Lower lobe of right lung (tissue), 2 donors: ENCODE data around the gene RALGPS1. TPM values are rescaled to one million over a fixed set of nuclear protein-coding genes. Genes with fewer than 3 reads are reported as not detected.
A peak's percentile ranks its signal among the peaks of the same experiment; 100 is the strongest.

Source experiments
- ATAC-seq, 2 donors: fragments of 200-7000 bp; cut with Tn5 transposase; one replicate each; pipeline ENCODE4 v1.9.1; 2020 to 2022; ENCODE audit warnings: mild to moderate bottlenecking in 2 of 2, moderate library complexity in 2 of 2
- DNase-seq: peaks from one replicate; pipeline ENCODE4 v3.0.0-alpha.2; 2020
- H3K27ac ChIP-seq: fragments of 200-600 bp; one replicate; pipeline ENCODE4 v1.8.0; 2022
- H3K27me3 ChIP-seq: fragments of 200-600 bp; one replicate; pipeline ENCODE4 v1.8.0; 2022; ENCODE audit warnings: low read depth
- H3K36me3 ChIP-seq: fragments of 200-600 bp; one replicate; pipeline ENCODE4 v1.8.0; 2022; ENCODE audit warnings: mild to moderate bottlenecking
- H3K4me1 ChIP-seq: fragments of 200-600 bp; one replicate; pipeline ENCODE4 v1.8.0; 2022
- H3K4me3 ChIP-seq: fragments of 200-600 bp; one replicate; pipeline ENCODE4 v1.8.0; 2022; ENCODE audit warnings: mild to moderate bottlenecking
- H3K9me3 ChIP-seq: fragments of 200-600 bp; one replicate; pipeline ENCODE4 v1.8.0; 2022
- intact Hi-C: fragments of 100-400 bp; cut with DNase I; formaldehyde crosslinking; loops from one replicate; pipeline ENCODE4 v1.11.0; 2022
- total RNA-seq: library from RNA; stranded (reverse); fragmentation: NEBNext Ultra II Directional; extraction: Animal tissue kit (Norgen Biotek cat#: 25700); gene quantifications from one replicate; pipeline ENCODE4 v1.2.1, GENCODE V29; 2021
- TF ChIP-seq, protein P1 (sequence below): fragments of 200-600 bp; IDR thresholded peaks from one replicate; pipeline ENCODE4 v1.8.0; 2022; ENCODE audit warnings: antibody characterized with exemption, mild to moderate bottlenecking
- donor health status: DM: no; HTN: yes; CAD: no; lungs with severe emphysema.

RALGPS1 gene
- total RNA-seq, 1 donor from 2014 or later: 17.6 TPM

DNA sequence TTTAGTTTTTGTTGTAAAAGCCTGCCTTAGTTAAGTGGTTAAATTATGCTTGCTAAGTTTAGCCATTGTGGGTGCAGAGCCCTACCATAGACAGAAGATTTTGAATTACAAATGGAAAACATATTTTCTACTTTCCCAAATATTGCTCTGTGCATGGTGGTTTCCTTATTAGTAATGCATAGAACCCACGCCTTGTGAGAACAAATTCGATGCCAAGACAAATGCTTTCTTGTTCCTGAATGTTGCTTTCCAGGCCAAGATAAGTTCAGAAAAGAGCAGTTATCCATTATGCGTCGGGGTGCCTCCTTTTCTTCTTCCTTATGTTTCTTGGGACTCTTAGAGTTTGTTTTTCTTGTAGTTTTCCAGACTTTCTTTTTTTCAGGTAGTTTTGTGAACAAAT is 319.0 kb downstream of the RALGPS1 start:
- H3K27me3 ChIP-seq: no peaks in the 10 kb centered on the region
- TF ChIP-seq, protein P1, sequence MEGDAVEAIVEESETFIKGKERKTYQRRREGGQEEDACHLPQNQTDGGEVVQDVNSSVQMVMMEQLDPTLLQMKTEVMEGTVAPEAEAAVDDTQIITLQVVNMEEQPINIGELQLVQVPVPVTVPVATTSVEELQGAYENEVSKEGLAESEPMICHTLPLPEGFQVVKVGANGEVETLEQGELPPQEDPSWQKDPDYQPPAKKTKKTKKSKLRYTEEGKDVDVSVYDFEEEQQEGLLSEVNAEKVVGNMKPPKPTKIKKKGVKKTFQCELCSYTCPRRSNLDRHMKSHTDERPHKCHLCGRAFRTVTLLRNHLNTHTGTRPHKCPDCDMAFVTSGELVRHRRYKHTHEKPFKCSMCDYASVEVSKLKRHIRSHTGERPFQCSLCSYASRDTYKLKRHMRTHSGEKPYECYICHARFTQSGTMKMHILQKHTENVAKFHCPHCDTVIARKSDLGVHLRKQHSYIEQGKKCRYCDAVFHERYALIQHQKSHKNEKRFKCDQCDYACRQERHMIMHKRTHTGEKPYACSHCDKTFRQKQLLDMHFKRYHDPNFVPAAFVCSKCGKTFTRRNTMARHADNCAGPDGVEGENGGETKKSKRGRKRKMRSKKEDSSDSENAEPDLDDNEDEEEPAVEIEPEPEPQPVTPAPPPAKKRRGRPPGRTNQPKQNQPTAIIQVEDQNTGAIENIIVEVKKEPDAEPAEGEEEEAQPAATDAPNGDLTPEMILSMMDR: no peak
- no peak for DNase-seq
- ATAC-seq: no peak
- H3K9me3 ChIP-seq: no peaks in the 10 kb centered on the region
- no peak overlapping the region for H3K27ac ChIP-seq
- intact Hi-C loops: no loop called here
- H3K4me3 ChIP-seq: no peak overlapping the region
- H3K4me1 ChIP-seq: no peaks in the 10 kb centered on the region
- no peaks in the 10 kb centered on the region for H3K36me3 ChIP-seq

DNA sequence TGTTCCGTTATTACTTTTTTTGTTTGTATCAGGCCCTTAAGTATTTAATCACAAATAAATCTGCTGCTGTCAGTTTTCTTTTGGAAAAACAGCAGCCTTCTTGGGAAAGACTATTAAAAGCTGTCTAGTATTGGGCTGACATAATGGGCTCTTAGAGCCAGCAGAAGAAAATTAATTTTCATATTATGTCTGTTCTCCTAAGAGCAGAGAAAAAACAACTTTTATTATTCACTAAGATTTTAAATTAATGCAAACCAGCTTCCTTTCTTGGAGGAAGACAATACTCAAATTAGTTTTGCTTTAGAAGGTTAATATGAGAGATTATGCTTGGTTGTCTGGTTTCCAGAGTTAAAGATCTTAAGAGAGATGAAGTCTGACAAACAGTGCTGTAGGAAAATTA is 319.4 kb downstream of the RALGPS1 start:
- H3K27ac ChIP-seq: no peak overlapping the region
- DNase-seq: no peak
- ATAC-seq: no peak
- TF ChIP-seq, protein P1: no peak
- H3K36me3 ChIP-seq: no peaks in the 10 kb centered on the region
- intact Hi-C loops: no loop called here
- H3K27me3 ChIP-seq: no peaks in the 10 kb centered on the region
- no peaks in the 10 kb centered on the region for H3K9me3 ChIP-seq
- no peaks in the 10 kb centered on the region for H3K4me1 ChIP-seq
- no peak overlapping the region for H3K4me3 ChIP-seq

DNA sequence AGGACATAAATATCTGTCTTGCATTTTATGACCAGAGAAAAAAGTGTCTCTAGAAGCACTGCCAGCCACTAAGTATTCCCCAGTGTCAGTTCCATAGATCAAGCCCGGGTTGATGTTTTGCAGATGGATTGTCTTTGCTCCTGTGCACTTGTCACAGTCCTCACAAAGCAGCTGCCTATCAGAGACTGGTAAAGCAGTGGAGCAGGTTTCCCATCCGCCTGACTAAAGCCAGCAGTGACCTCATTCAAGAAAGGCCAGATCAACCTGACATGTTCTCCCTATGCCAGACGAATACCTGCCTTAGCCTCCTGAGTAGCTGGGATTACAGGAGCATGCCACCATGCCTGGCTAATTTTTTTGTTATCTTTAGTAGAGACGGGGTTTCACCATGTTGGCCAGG is 323.2 kb downstream of the RALGPS1 start:
- no peaks in the 10 kb centered on the region for H3K9me3 ChIP-seq
- ATAC-seq: no peak
- H3K4me3 ChIP-seq: no peak overlapping the region
- no peaks in the 10 kb centered on the region for H3K4me1 ChIP-seq
- intact Hi-C loops: no loop called here
- TF ChIP-seq, protein P1: no peak
- DNase-seq: no peak
- no peaks in the 10 kb centered on the region for H3K27me3 ChIP-seq
- no peaks in the 10 kb centered on the region for H3K36me3 ChIP-seq
- no peak overlapping the region for H3K27ac ChIP-seq

DNA sequence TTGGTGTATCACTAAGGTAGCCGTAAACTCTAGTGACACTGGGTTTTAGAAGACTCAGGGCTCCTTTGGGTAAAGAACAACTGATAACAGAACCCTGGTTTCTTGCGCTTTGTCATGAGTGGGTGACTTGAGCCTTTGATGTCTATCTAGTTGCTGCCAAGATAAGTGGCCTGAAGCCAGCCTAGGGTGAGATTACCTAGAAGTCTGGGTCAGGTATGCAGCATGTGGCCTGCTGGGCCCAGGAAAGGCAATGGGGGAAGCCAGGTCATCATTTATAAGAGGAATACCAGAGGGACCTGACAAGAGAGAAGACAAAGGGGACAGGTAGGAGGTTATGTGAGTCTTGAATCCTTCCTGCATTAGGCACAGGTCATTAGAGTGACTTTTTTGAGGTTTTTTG is 326.8 kb downstream of the RALGPS1 start:
- H3K4me1 ChIP-seq: peaks cover 4% of the 10 kb centered on the region
- ATAC-seq (no peak), DNase-seq (no peak)
- no peak overlapping the region for H3K27ac ChIP-seq
- TF ChIP-seq, protein P1: no peak
- no peaks in the 10 kb centered on the region for H3K27me3 ChIP-seq
- no peak overlapping the region for H3K4me3 ChIP-seq
- intact Hi-C loops: no loop called here
- H3K9me3 ChIP-seq: no peaks in the 10 kb centered on the region
- no peaks in the 10 kb centered on the region for H3K36me3 ChIP-seq

DNA sequence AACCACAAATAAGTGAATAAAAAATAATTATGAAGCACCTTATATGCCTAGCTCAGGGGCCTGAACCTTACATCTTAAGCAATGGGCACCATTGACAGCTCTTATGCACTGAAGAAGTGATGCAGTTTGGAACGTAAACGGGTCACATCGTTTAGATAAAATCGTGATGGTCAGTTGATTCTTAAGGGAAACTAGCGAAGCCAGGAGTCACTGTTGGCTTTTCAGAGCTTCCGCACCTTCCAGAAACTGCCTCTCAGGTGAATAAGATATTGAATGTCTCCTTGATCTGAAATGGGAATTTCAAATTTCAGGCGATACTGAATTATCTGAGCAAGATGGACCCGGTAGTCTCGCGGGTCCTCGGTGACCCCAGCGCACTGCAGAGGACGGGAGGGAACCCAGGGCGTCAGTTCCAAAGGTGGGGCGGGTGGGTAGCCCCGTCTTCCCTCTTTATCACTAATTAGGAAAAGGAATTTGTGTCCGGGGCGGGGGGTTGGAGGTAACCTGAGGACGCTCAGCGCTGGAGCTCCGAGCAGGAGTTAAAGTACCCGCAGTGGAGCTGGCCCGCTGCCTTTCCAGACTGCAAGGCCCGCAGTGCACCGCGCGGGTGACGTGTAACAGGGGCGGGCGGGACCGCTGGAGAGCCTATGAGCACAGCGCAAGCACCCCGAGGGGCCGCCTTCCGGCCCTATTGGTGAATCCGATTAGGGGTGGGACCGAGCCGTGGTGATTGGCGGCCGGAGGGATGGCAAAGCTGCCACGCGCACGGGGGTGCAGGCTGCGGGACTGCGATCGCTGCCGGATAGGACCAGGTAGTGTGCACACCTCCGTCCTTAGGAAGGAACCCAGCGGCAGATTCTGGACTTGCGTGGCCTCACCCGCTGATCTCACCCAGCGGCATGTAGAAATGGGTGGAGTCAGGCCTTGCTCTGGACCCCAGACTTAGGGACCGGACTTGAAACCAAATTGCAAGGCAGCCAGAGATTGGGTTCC is 330.3 kb downstream of the RALGPS1 start:
- Histone ChIP-seq H3K9me3 (no peaks in the 10 kb centered on the region), H3K36me3 (no peaks in the 10 kb centered on the region), H3K27me3 (no peaks in the 10 kb centered on the region), H3K27ac (peak overlapping the region; percentile 77), H3K4me3 (peak overlapping the region; percentile 61), H3K4me1 (peaks cover 4% of the 10 kb centered on the region)
- peak; percentile 99 for DNase-seq
- intact Hi-C loops: no loop called here
- TF ChIP-seq, protein P1: no peak
- peak; percentile 100 for ATAC-seq
